Measurements from ENCODE around the gene OGG1.

Gene OGG1

DNA sequence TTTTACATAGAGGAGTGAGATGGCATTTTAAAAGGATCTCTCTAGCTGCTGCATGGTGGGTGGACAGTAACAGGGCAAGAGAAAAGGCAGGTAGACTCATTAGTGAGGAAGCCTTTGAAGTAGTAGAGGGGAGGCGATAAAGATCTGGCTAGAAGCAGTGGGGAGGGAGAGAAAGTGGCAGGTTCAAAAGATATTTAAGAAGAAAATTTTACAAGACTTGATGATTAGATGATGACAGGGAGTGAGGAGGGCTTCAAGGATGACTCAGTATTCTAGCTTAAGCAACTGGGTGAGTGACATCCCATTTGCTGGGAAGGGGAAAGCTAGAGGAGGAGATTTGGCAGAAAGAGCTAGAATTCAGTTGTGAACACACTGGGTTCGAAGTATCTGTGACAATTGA is 22.0 kb upstream of the OGG1 start:
- DNase-seq (ENCODE audit: low spot score), result no peak

DNA sequence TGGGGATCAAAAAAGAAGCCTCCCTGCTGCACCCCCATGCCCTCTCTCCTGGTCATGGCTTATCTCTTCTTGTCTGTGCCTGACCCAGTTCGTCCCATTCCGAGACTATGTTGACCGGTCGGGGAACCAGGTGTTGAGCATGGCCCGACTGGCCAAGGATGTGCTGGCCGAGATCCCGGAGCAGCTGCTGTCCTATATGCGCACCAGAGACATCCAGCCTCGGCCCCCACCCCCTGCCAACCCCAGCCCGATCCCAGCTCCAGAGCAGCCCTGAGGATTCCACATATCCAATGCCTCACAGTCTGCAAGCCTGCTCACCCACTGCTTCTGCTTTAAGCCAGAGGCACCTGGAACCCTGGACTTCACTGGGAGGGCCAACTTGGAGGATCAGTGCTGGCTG is 20.3 kb upstream of the OGG1 start:
- no peak for DNase-seq (ENCODE audit: low spot score)

- DNase-seq (ENCODE audit: low spot score), result no peak
These were observed 19.0 kb upstream of the OGG1 start for GRCh38 chr3:9730657-9731205.

DNA sequence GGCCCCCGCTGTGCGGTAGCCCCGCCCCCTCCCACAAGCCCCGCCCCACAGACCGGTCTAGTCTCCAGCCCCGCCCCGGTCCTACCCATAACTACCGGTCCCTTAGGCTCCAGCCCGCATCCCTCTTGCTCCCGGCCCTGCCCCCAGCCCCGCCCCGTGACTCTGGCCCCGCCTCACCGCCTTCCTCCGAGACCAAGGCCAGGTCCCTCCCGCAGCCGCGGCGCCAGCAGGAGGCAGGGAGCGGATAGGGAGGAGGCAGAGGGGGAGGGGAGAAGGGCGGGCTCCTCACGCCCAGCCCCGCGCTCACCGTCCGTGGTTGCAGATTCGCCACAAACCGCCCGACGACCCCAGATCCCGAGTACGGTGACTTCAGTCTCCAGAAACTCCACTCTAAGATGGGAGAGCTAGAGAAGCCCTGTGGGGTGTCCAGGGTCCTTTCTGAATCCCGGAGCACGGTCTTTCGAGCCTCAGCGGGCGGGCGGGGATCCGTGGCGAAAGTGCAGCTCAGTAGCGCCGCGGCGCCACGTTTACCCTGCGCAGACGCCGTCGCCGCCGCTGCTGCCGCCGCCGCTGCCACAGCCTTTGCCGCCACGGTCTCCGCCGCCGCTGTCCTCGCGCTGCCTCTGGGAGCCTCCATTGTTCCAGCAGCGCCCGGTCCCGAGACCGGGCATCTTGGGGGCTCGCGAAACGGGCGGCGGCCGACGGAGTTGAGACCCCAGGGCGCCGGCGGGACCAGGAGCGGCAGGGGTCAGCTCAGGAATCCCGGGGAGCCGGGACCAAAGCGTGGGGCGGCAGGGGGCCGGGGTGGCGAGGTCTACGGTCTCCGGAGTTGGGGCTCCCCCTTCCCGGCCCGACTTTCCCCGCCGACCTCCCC is 18.3 kb upstream of the OGG1 start, which contains the start of gene BRPF1:
TSS of gene BRPF1 (plus strand) at position 530 of the 874 bp plus-strand sequence. CDS start 2,406 bp downstream, outside the sequence.
- DNase-seq (ENCODE audit: low spot score), result peak; percentile 100

DNA sequence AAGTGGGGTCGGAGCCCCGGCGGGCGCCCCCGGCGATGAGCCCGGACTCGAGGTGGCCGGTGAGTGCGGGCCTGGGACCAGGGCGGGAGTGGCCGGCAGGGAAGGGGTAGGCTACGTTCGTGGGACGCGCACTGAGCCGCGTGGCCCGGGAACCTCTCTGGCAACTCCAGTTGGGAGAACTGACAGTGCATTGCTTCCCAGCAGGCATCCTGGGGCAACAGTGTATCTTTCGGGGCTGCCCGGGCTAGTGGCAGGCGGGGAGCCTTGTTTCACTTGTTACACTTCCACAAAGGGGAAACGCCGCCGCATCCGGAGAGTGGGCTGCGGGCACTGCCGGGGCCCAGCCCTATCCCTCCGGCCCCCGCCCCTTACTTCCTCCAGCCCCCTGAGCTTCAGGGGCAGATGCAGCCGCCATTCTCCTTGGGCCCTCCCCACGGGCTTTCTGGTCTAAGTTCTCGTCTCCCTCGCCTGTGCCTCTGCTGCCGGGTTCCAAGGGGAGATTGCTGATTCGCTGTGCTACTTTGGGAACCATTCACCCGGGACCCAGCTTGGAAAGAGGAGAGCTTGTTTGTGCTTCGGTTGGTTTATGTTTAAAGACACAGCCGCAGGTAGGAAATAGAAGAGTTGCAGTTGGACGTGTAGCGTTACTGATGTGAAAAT is 17.5 kb upstream of the OGG1 start:
- DNase-seq (ENCODE audit: low spot score), result no peak

DNA sequence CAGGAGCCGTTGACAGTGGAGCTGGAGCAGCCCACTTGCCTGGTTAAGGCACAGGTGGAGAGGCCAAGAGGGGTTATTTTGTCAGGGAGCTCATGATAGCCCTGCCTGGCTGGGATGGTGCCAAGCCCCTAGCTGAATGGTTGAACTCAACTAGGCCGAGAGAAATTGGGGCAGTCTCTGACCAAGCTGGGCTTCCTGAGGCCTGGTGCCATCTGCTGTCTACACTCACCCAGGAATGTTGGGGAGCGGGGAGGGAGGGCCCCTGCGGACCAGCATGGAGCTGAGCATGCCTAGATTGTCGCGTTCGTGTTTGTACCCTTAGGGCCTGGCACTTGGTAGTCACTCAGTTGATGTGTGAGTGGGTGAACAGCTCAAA is 17.0 kb upstream of the OGG1 start:
- no peak for DNase-seq (ENCODE audit: low spot score)

GRCh38 chr3:9736831-9737230 is 12.9 kb upstream of the OGG1 start:
- DNase-seq (ENCODE audit: low spot score), result no peak

- no peak for DNase-seq (ENCODE audit: low spot score)
These were observed 10.6 kb upstream of the OGG1 start for GRCh38 chr3:9739181-9739580.

DNA sequence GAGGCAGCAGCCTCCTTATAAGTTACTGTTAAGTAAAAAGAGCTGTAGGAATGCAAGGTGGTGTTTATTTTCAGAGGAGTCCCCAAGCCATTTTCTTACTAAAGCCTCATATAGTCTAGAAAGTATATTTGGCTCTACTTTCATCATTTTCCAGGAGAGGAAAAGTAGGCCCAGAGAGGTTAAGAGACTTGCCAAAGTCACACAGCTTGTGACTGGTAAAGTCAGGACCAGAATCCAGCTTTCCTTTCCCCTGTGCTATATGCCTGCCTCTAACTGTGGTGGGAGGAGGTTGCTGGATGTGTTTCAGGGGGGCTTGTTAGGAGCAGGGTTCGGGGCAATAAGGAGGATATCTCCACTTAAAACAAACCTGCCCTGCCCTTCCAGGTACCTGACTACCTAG is 7.2 kb upstream of the OGG1 start:
- no peak for DNase-seq (ENCODE audit: low spot score)

DNA sequence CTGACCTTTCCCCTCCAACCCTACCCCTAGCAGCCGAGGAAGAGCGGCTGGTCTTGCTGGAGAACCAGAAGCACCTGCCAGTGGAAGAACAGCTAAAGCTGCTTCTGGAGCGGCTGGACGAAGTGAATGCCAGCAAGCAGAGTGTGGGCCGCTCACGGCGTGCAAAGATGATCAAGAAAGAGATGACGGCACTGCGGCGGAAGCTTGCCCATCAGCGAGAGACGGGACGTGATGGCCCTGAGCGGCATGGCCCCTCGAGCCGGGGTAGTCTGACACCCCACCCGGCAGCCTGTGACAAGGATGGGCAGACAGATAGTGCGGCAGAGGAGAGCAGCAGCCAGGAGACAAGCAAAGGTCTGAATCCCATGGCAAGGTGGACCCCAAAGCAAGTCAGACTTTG is 6.2 kb upstream of the OGG1 start:
- no peak for DNase-seq (ENCODE audit: low spot score)

- no peak for DNase-seq (ENCODE audit: low spot score)
These were observed 5.6 kb upstream of the OGG1 start for GRCh38 chr3:9744162-9744561.

GRCh38 chr3:9745521-9745920 is 4.2 kb upstream of the OGG1 start:
- no peak for DNase-seq (ENCODE audit: low spot score)

DNA sequence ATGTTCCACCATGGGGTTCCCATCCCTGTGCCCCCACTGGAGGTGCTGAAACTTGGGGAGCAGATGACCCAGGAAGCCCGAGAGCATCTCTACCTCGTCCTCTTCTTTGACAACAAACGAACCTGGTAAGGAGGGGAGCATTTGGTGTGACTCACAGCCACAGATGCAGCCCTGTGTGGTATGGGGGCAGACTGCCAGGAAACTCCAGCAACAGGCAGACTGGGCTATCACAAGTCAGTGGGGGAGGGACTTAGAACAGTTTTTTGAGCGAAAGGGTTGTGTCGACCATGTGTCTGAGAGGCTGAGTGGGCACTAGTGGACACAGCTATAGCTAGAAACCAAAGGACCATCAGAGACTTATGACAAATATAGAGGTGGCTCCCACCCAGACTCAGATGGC is 3.4 kb upstream of the OGG1 start:
- DNase-seq (ENCODE audit: low spot score), result no peak

GRCh38 chr3:9747267-9747666 is 2.5 kb upstream of the OGG1 start:
- no peak for DNase-seq (ENCODE audit: low spot score)

DNA sequence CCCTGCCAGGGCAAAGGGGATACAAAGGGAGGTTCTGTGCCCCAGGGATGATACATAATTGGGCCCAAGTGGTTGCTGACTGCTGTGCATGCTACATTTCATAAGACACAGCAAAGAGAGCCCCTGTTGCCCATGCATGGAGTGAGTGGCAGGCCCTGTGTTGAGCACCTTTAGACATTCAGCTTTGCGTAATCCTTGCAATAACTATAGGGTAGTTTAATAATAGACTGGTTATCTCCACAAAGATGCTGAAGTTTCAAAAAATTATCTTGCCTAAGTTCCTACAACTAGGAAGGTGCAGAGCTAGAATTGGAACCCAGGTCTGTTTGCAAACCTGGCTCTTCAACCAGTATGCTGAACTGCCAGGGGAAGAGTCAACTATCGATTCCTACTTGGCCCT is 1.7 kb upstream of the OGG1 start:
- no peak for DNase-seq (ENCODE audit: low spot score)

DNA sequence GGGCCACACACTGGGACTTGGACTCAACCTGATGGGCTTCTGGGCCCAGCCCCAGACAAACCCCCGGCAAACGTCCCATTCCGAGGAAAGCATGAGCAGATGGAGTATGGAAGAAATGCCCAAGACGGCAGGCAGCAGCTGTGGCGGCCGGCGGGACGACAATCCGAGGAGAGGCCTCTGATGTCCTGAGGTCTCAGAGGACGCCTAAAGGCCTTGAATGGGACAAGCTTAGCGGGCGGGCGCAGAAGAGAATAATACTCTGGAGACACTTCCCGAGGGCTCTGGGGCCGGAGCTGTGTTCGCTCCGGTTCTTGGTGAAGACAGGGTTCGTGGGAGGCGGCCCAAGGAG is 482 bp upstream of the OGG1 start:
- peak; percentile 75 for DNase-seq (ENCODE audit: low spot score)

DNA sequence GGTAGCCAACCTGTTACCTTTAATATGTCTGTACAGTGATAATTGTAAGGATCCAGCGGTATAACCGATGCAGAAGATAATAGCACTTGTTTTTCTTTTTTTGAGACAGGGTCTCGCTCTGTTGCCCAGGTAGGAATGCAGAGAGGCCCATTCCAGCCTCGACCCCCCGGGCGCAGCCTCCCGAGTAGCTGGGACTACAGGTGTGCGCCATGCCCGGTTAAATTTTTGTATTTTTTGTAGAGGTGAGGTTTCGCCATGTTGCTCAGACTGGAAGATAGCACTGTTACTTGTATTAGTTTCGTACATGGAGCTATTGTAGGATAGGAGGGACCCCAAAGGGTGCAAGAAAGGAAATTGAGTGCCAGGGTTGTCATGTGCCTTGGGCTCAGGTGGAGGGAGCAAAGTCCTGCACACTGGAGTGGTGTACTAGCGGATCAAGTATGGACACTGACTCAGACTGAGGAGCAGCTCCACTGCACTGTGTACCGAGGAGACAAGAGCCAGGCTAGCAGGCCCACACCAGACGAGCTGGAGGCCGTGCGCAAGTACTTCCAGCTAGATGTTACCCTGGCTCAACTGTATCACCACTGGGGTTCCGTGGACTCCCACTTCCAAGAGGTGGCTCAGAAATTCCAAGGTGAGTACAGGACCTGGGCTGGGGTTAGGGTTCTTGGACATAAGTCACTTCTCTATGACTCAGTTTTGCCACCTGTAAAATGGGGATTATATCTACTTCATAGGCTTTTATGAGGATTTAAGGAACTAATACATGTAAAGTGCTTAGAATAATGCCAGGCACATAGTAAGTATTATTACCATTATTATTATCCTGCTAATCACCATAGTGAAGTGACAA is 1.0 kb downstream of the OGG1 start:
- no peak for DNase-seq (ENCODE audit: low spot score)

DNA sequence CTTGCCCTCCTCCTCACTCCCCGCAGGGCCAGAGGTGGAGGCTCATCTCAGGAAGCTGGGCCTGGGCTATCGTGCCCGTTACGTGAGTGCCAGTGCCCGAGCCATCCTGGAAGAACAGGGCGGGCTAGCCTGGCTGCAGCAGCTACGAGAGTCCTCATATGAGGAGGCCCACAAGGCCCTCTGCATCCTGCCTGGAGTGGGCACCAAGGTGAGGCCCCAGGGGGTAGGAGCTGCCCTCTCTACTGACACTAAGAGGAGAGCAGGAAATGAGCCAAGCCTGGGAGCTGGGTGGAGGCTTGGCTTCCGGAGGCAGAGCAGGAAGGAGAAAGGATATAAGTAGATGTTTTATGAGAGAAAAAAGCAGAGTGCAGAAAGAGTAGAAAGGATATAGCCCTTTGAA is 4.9 kb downstream of the OGG1 start:
- no peak for DNase-seq (ENCODE audit: low spot score)

GRCh38 chr3:9757427-9757826 is 7.7 kb downstream of the OGG1 start:
- no peak for DNase-seq (ENCODE audit: low spot score)

DNA sequence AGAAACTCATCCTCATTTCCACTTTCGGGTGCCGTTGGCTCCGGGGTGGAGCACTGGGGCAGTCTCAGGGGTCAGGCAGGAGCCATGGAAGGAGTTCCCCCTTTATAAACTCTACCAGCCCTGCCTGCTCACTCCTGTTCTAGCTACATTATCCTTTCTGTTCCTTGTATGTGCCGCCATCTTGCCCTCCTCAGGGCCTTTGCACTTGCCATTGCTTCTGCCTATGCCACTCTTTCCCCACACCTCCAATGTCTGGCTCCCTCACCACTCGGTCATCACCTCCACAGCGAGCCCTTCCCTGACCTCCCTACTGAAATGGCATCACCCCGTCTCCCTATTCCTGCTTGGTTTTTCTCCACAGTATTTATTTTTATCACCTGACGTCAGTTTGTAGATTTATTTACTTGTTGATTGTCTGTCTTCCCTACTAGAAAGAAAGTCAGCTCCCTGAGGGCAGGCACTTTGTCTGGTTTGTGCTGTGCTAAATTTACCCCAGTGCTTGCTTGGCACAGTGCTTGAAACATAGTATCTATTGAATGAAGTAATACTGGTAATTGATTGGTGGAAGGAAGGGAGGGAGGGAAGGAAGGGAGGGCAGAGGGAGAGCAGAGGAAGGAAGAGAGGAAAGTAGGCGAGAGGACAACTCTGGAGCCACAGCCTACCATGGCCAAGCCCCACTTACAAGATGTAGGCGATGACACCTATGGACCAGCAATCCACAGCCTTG is 11.2 kb downstream of the OGG1 start:
- no peak for DNase-seq (ENCODE audit: low spot score)

DNA sequence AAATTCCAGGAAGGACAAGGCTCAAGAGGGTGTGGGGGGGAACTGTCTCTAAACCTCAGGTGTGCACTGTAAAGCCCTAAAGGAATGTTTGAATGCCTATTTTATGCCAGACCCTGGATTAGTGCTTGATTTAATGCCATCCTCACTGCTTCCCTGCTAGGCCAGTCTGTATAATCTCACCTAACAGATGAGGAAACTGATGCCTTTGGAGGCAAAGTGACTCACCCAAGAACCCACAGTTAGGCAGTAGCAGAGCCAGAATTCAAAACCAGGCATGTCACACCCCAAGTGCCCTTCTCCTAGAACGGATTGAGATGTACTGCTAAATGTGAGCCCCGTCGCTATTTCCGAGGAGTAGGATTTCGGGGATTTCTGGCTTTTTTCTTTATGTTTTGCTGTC is 12.2 kb downstream of the OGG1 start:
- DNase-seq (ENCODE audit: low spot score), result no peak

DNA sequence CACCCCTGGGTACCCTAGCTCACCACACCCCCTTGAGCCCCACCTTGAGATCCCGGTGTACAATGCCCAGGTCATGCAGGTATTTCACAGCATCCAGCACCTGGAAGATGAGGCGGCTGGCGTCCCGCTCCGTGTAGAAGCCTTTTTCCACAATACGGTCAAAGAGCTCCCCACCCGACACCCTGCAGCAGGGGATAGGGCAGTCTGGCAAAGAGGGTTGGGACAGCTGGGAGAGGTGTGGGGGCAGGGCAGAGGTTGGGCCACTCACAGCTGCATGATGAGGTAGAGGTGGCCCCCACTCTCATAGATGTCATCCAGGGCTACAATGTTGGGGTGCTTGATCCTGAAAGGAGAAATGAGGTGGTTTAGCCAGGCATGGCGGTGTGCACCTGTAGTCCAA is 13.1 kb downstream of the OGG1 start:
- DNase-seq (ENCODE audit: low spot score), result no peak
